D721Med (cell line): ENCODE data around the gene MRPL49.

Experiments used
- DNase-seq: peaks from one replicate; pipeline ENCODE4 v3.0.0; 2011; ENCODE audit warnings: low spot score; ENCODE audit not compliant: insufficient read length
- FAIRE-seq: peaks from 2 replicates; lab custom pipeline; 2011; peaks lifted over from hg19 to GRCh38; lab: Jason Lieb, UNC
- CTCF ChIP-seq: IDR thresholded peaks from 2 replicates; pipeline ENCODE4 v1.5.1; 2012; ENCODE audit warnings: mild to moderate bottlenecking, control low read depth; ENCODE audit not compliant: insufficient read depth; ENCODE audit errors: missing control alignments

MRPL49 gene

GRCh38 chr11:65121865-65122696 is at the start of gene MRPL49, which contains the start of gene FAU:
MRPL49 (plus strand) TSS chr11:65122321; CDS start chr11:65122347, 26 bp downstream.
FAU (minus strand) TSS chr11:65122134; CDS start chr11:65121813, 321 bp downstream.
- DNase-seq (peak; percentile 89), FAIRE-seq (no peak)
- no peak for TF ChIP-seq CTCF

DNA sequence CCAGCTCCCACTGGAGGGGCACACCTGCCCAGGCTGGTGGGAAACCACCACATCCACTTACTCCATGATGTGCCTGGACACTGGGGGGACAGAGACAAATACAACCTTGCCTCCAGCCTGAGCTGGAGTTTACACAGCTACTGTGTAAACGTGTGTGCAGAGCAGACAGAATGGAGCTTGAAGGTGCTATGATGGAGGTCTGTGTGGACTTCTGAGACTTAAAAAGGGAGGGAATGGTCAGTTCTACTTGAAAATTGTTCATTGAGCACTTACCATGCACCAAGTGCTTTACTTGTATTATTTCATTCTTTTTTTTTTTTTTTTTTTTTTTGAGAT is 49.5 kb upstream of the MRPL49 start:
- DNase-seq (no peak), FAIRE-seq (no peak)
- TF ChIP-seq CTCF: no peak

DNA sequence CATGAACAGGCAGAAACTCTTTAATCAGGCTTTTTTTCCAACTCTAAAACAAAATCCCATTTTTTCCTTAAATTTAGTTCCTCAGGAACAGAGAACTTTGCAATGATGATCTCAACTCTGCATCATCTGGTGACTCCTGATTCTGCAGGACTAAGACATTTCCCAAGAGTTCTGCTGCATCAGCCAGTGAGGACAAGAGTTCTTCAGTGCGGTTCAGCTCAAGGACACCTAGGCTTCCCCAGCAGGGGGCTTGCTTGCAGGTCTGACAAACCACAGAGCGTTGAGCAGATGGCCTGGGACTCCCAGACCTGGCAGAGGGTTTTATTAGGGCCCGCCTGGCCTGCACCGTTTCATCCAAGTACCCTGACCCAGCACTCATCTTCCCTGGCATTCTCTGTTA is 44.7 kb upstream of the MRPL49 start:
- DNase-seq: no peak
- TF ChIP-seq CTCF: no peak
- no peak for FAIRE-seq

DNA sequence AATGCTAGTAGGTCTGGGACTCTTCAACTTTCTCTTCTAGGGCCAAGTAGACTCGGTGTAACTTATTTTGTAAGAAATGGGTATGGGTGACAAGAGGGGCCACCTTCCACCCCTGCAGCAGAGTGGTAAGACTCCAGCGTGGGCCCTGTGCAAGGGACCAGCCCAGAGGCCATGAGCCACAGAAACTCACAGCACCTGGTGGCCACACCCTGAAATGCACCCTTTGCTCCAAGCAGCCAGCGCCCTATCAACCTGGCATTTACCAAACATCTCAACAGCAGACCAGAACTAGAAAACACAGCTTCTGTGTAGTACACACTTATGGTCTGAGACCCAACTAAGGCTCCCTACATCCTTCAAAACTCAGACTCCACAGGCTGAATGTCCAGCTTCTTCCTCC is 44.0 kb upstream of the MRPL49 start:
- TF ChIP-seq CTCF: peak; percentile 43
- DNase-seq: peak; percentile 54
- no peak for FAIRE-seq

DNA sequence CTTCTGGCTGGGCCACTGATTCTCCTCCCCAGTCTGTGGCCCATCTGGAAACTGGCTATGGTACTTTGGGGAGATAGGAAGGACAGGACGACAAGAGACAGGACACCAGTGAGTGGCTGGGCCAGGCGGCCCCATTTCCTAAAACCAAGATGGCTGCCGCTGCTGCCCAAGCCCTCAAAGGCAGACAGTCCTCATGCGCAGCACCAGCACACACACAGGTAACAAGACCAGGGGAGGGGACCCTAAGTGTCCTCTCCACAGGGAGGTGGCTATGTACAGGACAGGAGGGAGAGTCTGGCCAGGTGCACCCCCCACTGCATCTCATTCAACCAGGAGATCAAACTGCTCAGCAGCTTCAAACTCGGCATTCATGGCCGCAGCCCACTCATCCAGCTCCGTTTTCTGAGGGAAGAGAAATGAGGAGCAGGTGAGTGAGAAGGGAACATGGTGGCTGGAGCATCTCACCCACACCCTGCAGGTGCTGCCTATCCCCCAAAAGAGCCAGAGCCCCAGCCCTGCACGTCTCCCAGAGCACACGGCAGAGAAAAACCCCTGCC is 43.3 kb upstream of the MRPL49 start:
- DNase-seq (no peak), FAIRE-seq (no peak)
- no peak for TF ChIP-seq CTCF

DNA sequence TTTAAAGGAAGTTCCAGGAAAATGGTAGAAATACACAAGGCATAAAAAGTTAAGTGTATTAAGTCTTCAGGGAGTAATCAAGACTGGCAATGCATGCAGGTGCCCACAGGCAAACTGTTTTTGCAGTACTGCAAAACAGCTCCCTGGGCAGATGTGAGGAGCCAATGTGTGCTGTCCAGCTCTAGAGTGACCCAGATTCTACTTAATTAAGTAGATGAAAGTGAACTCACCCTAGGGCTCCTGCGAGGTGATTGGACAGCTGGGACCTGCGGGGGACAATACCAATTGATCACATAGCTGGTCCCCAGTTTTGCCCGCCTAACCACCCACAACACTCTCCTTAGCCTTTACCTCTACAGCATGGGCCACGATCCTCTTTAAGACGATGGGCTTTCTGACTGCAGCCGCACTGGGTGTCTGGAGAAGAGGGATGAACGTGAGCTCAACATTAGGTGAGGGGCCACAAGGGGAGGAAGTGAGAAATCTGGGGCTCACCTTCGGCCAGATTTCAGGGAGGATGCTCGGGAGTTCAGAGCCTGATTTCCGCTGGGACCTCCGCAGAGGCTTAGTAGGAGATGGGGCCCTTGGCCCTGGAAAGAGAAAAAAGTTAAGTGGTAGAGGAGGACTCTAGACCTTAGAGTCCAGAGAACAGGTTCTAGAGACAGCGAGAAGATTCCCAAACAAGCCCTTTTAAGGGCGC is 38.8 kb upstream of the MRPL49 start:
- DNase-seq: no peak
- TF ChIP-seq CTCF: no peak
- FAIRE-seq: no peak
